ENCODE measurements around the gene NCK1.
A peak's percentile ranks its signal among the peaks of the same experiment; 100 is the strongest.

The NCK1 gene

DNA sequence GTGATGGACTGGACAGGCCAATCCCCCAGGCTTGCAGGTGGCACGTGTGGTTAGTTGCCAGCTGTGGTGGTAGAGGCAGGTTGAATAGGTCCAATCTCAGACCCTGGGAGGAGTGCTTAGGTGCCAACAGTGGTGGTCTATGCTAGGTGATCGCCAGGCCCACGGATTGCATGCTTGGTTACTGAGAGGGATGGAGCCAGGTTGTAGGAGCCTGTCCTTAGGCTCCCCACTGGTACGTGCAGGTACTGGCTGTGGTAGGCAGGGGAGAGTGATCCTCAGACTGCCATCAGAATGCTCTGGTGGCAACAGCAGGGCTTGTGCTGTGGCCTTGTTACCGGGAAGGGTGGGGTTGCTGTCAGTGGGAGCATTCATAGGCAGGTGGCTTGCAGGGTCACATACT lies 44.7 kb downstream of the NCK1 start:
- TF ChIP-seq POLR2AphosphoS5 (IDR thresholded peaks at IDR 0.05; ENCODE audit: borderline replicate concordance, low read depth, low read length) (no peak), EZH2 (IDR thresholded peaks at IDR 0.05) (no peak), FOXP2 (optimal IDR thresholded peaks at IDR 0.05; ENCODE audit: control extremely low read depth, extremely low read length, insufficient read depth) (no peak)
- no peak for DNase-seq (ENCODE audit: low read depth, low spot score)
- 0 out of 2 replicates have a peak, but pooled peaks cover 10% of the 10 kb centered on the region for H3K36me3 ChIP-seq (ENCODE audit: insufficient read depth, low read length)
- no peak overlapping the region for H3K9ac ChIP-seq (ENCODE audit: insufficient read length)
- H3K27ac ChIP-seq: no peak overlapping the region
- H3K9me3 ChIP-seq (ENCODE audit: low read depth, low read length): peaks cover 18% of the 10 kb centered on the region; the same call in 1 of the 2 replicates
- H3K4me3 ChIP-seq: no peak overlapping the region

DNA sequence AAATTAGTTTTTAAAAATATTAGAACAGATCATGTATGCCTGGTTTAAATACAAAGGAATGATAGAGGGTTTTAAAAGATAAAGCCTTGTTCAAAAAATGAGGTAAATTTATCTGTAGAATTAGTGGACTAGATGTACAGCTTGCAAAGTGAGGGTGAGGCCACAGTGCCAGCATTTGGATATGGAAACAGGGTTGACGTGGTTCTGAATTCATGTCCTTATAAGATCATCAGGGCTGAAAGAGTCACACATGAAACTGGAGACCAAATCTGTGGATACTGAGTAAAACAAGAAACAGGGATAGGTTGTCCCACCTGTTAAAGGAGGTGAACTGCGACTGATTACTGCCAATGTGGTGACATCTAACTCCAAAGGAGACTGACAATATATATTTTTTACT lies 46.3 kb downstream of the NCK1 start:
- no peak for DNase-seq (ENCODE audit: low read depth, low spot score)
- Histone ChIP-seq H3K9me3 (ENCODE audit: low read depth, low read length) (peaks cover 15% of the 10 kb centered on the region), H3K4me3 (no peak overlapping the region), H3K9ac (ENCODE audit: insufficient read length) (no peak overlapping the region), H3K36me3 (ENCODE audit: insufficient read depth, low read length) (peaks cover 15% of the 10 kb centered on the region; the same call in 1 of the 2 replicates), H3K27ac (no peak overlapping the region)
- no peak for TF ChIP-seq POLR2AphosphoS5 (IDR thresholded peaks at IDR 0.05; ENCODE audit: borderline replicate concordance, low read depth, low read length)
- TF ChIP-seq EZH2 (IDR thresholded peaks at IDR 0.05): no peak

- TF ChIP-seq POLR2AphosphoS5 (IDR thresholded peaks at IDR 0.05; ENCODE audit: borderline replicate concordance, low read depth, low read length) (no peak), FOXP2 (optimal IDR thresholded peaks at IDR 0.05; ENCODE audit: control extremely low read depth, extremely low read length, insufficient read depth) (no peak), EZH2 (IDR thresholded peaks at IDR 0.05) (no peak)
- Histone ChIP-seq H3K36me3 (ENCODE audit: insufficient read depth, low read length) (peaks cover 19% of the 10 kb centered on the region), H3K4me3 (no peak overlapping the region), H3K9ac (ENCODE audit: insufficient read length) (no peak overlapping the region), H3K27ac (no peak overlapping the region), H3K9me3 (ENCODE audit: low read depth, low read length) (peaks cover 11% of the 10 kb centered on the region)
- no peak for DNase-seq (ENCODE audit: low read depth, low spot score)
Measured at GRCh38 chr3:136909187-136909586, 47.2 kb downstream of the NCK1 start.

- Histone ChIP-seq H3K27ac (no peak overlapping the region), H3K36me3 (ENCODE audit: insufficient read depth, low read length) (peaks cover 17% of the 10 kb centered on the region), H3K9ac (ENCODE audit: insufficient read length) (no peak overlapping the region), H3K9me3 (ENCODE audit: low read depth, low read length) (peaks cover 10% of the 10 kb centered on the region), H3K4me3 (no peak overlapping the region)
- TF ChIP-seq POLR2AphosphoS5 (IDR thresholded peaks at IDR 0.05; ENCODE audit: borderline replicate concordance, low read depth, low read length) (no peak), FOXP2 (optimal IDR thresholded peaks at IDR 0.05; ENCODE audit: control extremely low read depth, extremely low read length, insufficient read depth) (no peak), EZH2 (IDR thresholded peaks at IDR 0.05) (no peak)
- no peak for DNase-seq (ENCODE audit: low read depth, low spot score)
Measured at GRCh38 chr3:136910697-136911096, 48.7 kb downstream of the NCK1 start.

DNA sequence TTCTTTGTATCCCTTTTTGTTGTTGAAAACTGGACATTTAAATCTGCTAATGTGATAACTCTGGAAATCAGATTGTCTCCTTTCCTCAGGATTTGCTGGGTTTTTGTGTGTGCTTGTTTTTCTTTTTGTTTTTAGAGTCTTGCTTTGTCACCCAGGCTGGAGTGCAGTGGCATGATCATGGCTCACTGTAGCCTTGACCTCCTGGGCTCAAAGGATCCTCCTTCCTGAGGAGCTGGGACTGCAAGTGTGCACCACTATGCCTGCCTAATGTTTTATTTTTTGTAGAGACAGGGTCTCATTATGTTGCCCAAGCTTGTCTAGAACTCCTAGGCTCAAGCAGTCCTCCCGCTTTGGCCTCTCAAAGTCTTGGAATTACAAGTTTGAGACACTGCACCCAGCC lies 51.2 kb downstream of the NCK1 start:
- TF ChIP-seq EZH2 (IDR thresholded peaks at IDR 0.05): no peak
- TF ChIP-seq FOXP2 (optimal IDR thresholded peaks at IDR 0.05; ENCODE audit: control extremely low read depth, extremely low read length, insufficient read depth): no peak
- TF ChIP-seq POLR2AphosphoS5 (IDR thresholded peaks at IDR 0.05; ENCODE audit: borderline replicate concordance, low read depth, low read length): no peak
- Histone ChIP-seq H3K9me3 (ENCODE audit: low read depth, low read length) (peaks cover 17% of the 10 kb centered on the region), H3K9ac (ENCODE audit: insufficient read length) (no peak overlapping the region), H3K36me3 (ENCODE audit: insufficient read depth, low read length) (peaks cover 23% of the 10 kb centered on the region), H3K27ac (no peak overlapping the region), H3K4me3 (no peak overlapping the region)
- no peak for DNase-seq (ENCODE audit: low read depth, low spot score)

GRCh38 chr3:136914739-136915138 lies 52.7 kb downstream of the NCK1 start:
- TF ChIP-seq POLR2AphosphoS5 (IDR thresholded peaks at IDR 0.05; ENCODE audit: borderline replicate concordance, low read depth, low read length): no peak
- TF ChIP-seq EZH2 (IDR thresholded peaks at IDR 0.05): no peak
- Histone ChIP-seq H3K9ac (ENCODE audit: insufficient read length) (no peak overlapping the region), H3K36me3 (ENCODE audit: insufficient read depth, low read length) (peaks cover 23% of the 10 kb centered on the region), H3K27ac (no peak overlapping the region), H3K9me3 (ENCODE audit: low read depth, low read length) (peaks cover 17% of the 10 kb centered on the region), H3K4me3 (no peak overlapping the region)
- no peak for DNase-seq (ENCODE audit: low read depth, low spot score)

DNA sequence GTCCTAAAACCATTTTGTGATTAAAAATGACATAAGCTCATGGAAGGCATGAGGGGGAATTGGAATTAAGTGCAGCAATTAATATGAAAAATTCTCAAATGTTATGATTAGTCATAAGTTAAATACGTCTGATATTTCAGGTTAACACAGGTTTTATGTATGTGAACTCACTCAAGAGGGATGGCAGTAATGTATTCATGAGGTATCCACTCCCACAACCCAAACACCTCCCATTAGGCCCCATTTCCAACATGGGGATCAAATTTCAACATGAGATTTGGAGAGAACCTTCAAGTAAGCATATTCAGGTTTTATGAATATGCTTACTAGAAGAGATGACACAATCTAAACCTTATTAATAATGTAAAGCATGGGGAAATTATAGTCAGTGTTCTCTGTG lies 54.2 kb downstream of the NCK1 start:
- H3K36me3 ChIP-seq (ENCODE audit: insufficient read depth, low read length): peaks cover 23% of the 10 kb centered on the region
- H3K9ac ChIP-seq (ENCODE audit: insufficient read length): no peak overlapping the region
- TF ChIP-seq EZH2 (IDR thresholded peaks at IDR 0.05) (no peak), POLR2AphosphoS5 (IDR thresholded peaks at IDR 0.05; ENCODE audit: borderline replicate concordance, low read depth, low read length) (no peak), FOXP2 (optimal IDR thresholded peaks at IDR 0.05; ENCODE audit: control extremely low read depth, extremely low read length, insufficient read depth) (no peak)
- no peak overlapping the region for H3K4me3 ChIP-seq
- peaks cover 20% of the 10 kb centered on the region for H3K9me3 ChIP-seq (ENCODE audit: low read depth, low read length)
- DNase-seq (ENCODE audit: low read depth, low spot score): no peak
- H3K27ac ChIP-seq: no peak overlapping the region

GRCh38 chr3:136919799-136920580 lies 58.0 kb downstream of the NCK1 start:
- Histone ChIP-seq H3K36me3 (ENCODE audit: insufficient read depth, low read length) (peaks cover 17% of the 10 kb centered on the region), H3K9me3 (ENCODE audit: low read depth, low read length) (peaks cover 13% of the 10 kb centered on the region; the same call in 1 of the 2 replicates), H3K9ac (ENCODE audit: insufficient read length) (no peak overlapping the region), H3K4me3 (peak overlapping the region; percentile 34; the same call in 1 of the 2 replicates), H3K27ac (peak overlapping the region; percentile 43)
- TF ChIP-seq EZH2 (IDR thresholded peaks at IDR 0.05) (no peak), FOXP2 (optimal IDR thresholded peaks at IDR 0.05; ENCODE audit: control extremely low read depth, extremely low read length, insufficient read depth) (no peak), POLR2AphosphoS5 (IDR thresholded peaks at IDR 0.05; ENCODE audit: borderline replicate concordance, low read depth, low read length) (peak; percentile 72; the same call in 1 of the 2 replicates)
- peak; percentile 87 for DNase-seq (ENCODE audit: low read depth, low spot score)

Measured in SK-N-MC (cell line).